ENCODE data around the gene KMT2C. TPM values are rescaled to one million over a fixed set of nuclear protein-coding genes. Genes with fewer than 3 reads are reported as not detected.
A peak's percentile ranks its signal among the peaks of the same experiment; 100 is the strongest.

The KMT2C gene
- total and polyA plus RNA-seq, 9 donors, result 15.5 to 40.6 (median 33.2) TPM

GRCh38 chr7:152341914-152342236 lies 93.9 kb downstream of the KMT2C start:
- Histone ChIP-seq H3K4me1 (ENCODE audit: control insufficient read depth, insufficient read depth, low read length) (peaks cover 2% of the 10 kb centered on the region), H3K36me3 (ENCODE audit: control insufficient read depth, insufficient read depth, low read length) (peaks cover 3% of the 10 kb centered on the region), H3K9me3 (replicated peaks; ENCODE audit: control insufficient read depth, low read depth, low read length) (peaks cover under 1% of the 10 kb centered on the region), H3K27me3 (ENCODE audit: control insufficient read depth, insufficient read depth, low read length) (no peaks in the 10 kb centered on the region), H3K27ac (ENCODE audit: low read length) (no peak overlapping the region), H3K4me3 (ENCODE audit: low read length) (no peak overlapping the region)
- DNase-seq, result no peak
- no CpG with 5 or more reads among the region's 2 CpGs for WGBS (ENCODE audit: insufficient coverage)

- no CpG with 5 or more reads among the region's 2 CpGs for WGBS (ENCODE audit: insufficient coverage)
- H3K36me3 ChIP-seq (ENCODE audit: control insufficient read depth, insufficient read depth, low read length), result peaks cover 2% of the 10 kb centered on the region
- peak; percentile 68 for DNase-seq
- no peaks in the 10 kb centered on the region for H3K9me3 ChIP-seq (replicated peaks; ENCODE audit: control insufficient read depth, low read depth, low read length)
- no peak overlapping the region for H3K4me3 ChIP-seq (ENCODE audit: low read length)
- H3K27ac ChIP-seq (ENCODE audit: low read length), result no peak overlapping the region
- H3K4me1 ChIP-seq (ENCODE audit: control insufficient read depth, insufficient read depth, low read length), result peaks cover 2% of the 10 kb centered on the region
- no peaks in the 10 kb centered on the region for H3K27me3 ChIP-seq (ENCODE audit: control insufficient read depth, insufficient read depth, low read length)
These were observed 94.5 kb downstream of the KMT2C start for GRCh38 chr7:152341039-152341913.

GRCh38 chr7:152340161-152340560 lies 95.6 kb downstream of the KMT2C start:
- Histone ChIP-seq H3K9me3 (replicated peaks; ENCODE audit: control insufficient read depth, low read depth, low read length) (no peaks in the 10 kb centered on the region), H3K4me3 (ENCODE audit: low read length) (no peak overlapping the region), H3K4me1 (ENCODE audit: control insufficient read depth, insufficient read depth, low read length) (peaks cover 2% of the 10 kb centered on the region), H3K27me3 (ENCODE audit: control insufficient read depth, insufficient read depth, low read length) (no peaks in the 10 kb centered on the region), H3K36me3 (ENCODE audit: control insufficient read depth, insufficient read depth, low read length) (peaks cover 2% of the 10 kb centered on the region), H3K27ac (ENCODE audit: low read length) (no peak overlapping the region)
- no peak for DNase-seq
- WGBS (ENCODE audit: insufficient coverage), result no CpG with 5 or more reads among the region's 1 CpG

- H3K9me3 ChIP-seq (replicated peaks; ENCODE audit: control insufficient read depth, low read depth, low read length), result no peaks in the 10 kb centered on the region
- H3K36me3 ChIP-seq (ENCODE audit: control insufficient read depth, insufficient read depth, low read length), result no peaks in the 10 kb centered on the region
- no CpG with 5 or more reads among the region's 2 CpGs for WGBS (ENCODE audit: insufficient coverage)
- no peak overlapping the region for H3K27ac ChIP-seq (ENCODE audit: low read length)
- no peaks in the 10 kb centered on the region for H3K27me3 ChIP-seq (ENCODE audit: control insufficient read depth, insufficient read depth, low read length)
- no peak overlapping the region for H3K4me3 ChIP-seq (ENCODE audit: low read length)
- no peak for DNase-seq
- peaks cover 2% of the 10 kb centered on the region for H3K4me1 ChIP-seq (ENCODE audit: control insufficient read depth, insufficient read depth, low read length)
These were observed 97.2 kb downstream of the KMT2C start for GRCh38 chr7:152338561-152338960.

- peaks cover 2% of the 10 kb centered on the region for H3K4me1 ChIP-seq (ENCODE audit: control insufficient read depth, insufficient read depth, low read length)
- H3K27me3 ChIP-seq (ENCODE audit: control insufficient read depth, insufficient read depth, low read length), result no peaks in the 10 kb centered on the region
- no peaks in the 10 kb centered on the region for H3K9me3 ChIP-seq (replicated peaks; ENCODE audit: control insufficient read depth, low read depth, low read length)
- H3K4me3 ChIP-seq (ENCODE audit: low read length), result no peak overlapping the region
- WGBS (ENCODE audit: insufficient coverage), result 50% methylated on average over 2 of the region's 4 CpGs
- H3K36me3 ChIP-seq (ENCODE audit: control insufficient read depth, insufficient read depth, low read length), result no peaks in the 10 kb centered on the region
- H3K27ac ChIP-seq (ENCODE audit: low read length), result no peak overlapping the region
- DNase-seq, result peak; percentile 55
These were observed 98.9 kb downstream of the KMT2C start for GRCh38 chr7:152336754-152337368.

- no CpG with 5 or more reads among the region's 2 CpGs for WGBS (ENCODE audit: insufficient coverage)
- no peaks in the 10 kb centered on the region for H3K27me3 ChIP-seq (ENCODE audit: control insufficient read depth, insufficient read depth, low read length)
- H3K36me3 ChIP-seq (ENCODE audit: control insufficient read depth, insufficient read depth, low read length), result no peaks in the 10 kb centered on the region
- no peak overlapping the region for H3K27ac ChIP-seq (ENCODE audit: low read length)
- DNase-seq, result peak; percentile 16
- no peaks in the 10 kb centered on the region for H3K9me3 ChIP-seq (replicated peaks; ENCODE audit: control insufficient read depth, low read depth, low read length)
- H3K4me1 ChIP-seq (ENCODE audit: control insufficient read depth, insufficient read depth, low read length), result no peaks in the 10 kb centered on the region
- no peak overlapping the region for H3K4me3 ChIP-seq (ENCODE audit: low read length)
These were observed 99.8 kb downstream of the KMT2C start for GRCh38 chr7:152335900-152336571.

GRCh38 chr7:152333134-152333533 lies 102.7 kb downstream of the KMT2C start:
- H3K4me1 ChIP-seq (ENCODE audit: control insufficient read depth, insufficient read depth, low read length), result no peaks in the 10 kb centered on the region
- no CpG with 5 or more reads among the region's 2 CpGs for WGBS (ENCODE audit: insufficient coverage)
- no peaks in the 10 kb centered on the region for H3K27me3 ChIP-seq (ENCODE audit: control insufficient read depth, insufficient read depth, low read length)
- peaks cover 12% of the 10 kb centered on the region for H3K36me3 ChIP-seq (ENCODE audit: control insufficient read depth, insufficient read depth, low read length)
- no peak overlapping the region for H3K27ac ChIP-seq (ENCODE audit: low read length)
- no peak for DNase-seq
- no peak overlapping the region for H3K4me3 ChIP-seq (ENCODE audit: low read length)
- no peaks in the 10 kb centered on the region for H3K9me3 ChIP-seq (replicated peaks; ENCODE audit: control insufficient read depth, low read depth, low read length)

- Histone ChIP-seq H3K4me3 (ENCODE audit: low read length) (no peak overlapping the region), H3K27me3 (ENCODE audit: control insufficient read depth, insufficient read depth, low read length) (no peaks in the 10 kb centered on the region), H3K4me1 (ENCODE audit: control insufficient read depth, insufficient read depth, low read length) (no peaks in the 10 kb centered on the region), H3K9me3 (replicated peaks; ENCODE audit: control insufficient read depth, low read depth, low read length) (no peaks in the 10 kb centered on the region), H3K27ac (ENCODE audit: low read length) (no peak overlapping the region), H3K36me3 (ENCODE audit: control insufficient read depth, insufficient read depth, low read length) (peaks cover 16% of the 10 kb centered on the region)
- no CpG with 5 or more reads among the region's 2 CpGs for WGBS (ENCODE audit: insufficient coverage)
- no peak for DNase-seq
These were observed 105.0 kb downstream of the KMT2C start for GRCh38 chr7:152330827-152331226.

GRCh38 chr7:152329469-152329868 lies 106.3 kb downstream of the KMT2C start:
- Histone ChIP-seq H3K36me3 (ENCODE audit: control insufficient read depth, insufficient read depth, low read length) (peaks cover 16% of the 10 kb centered on the region), H3K27me3 (ENCODE audit: control insufficient read depth, insufficient read depth, low read length) (no peaks in the 10 kb centered on the region), H3K4me3 (ENCODE audit: low read length) (no peak overlapping the region), H3K27ac (ENCODE audit: low read length) (no peak overlapping the region), H3K9me3 (replicated peaks; ENCODE audit: control insufficient read depth, low read depth, low read length) (no peaks in the 10 kb centered on the region), H3K4me1 (ENCODE audit: control insufficient read depth, insufficient read depth, low read length) (no peaks in the 10 kb centered on the region)
- 84% methylated on average over 1 of the region's 2 CpGs for WGBS (ENCODE audit: insufficient coverage)
- DNase-seq, result no peak

GRCh38 chr7:152328234-152328633 lies 107.6 kb downstream of the KMT2C start:
- H3K27me3 ChIP-seq (ENCODE audit: control insufficient read depth, insufficient read depth, low read length), result no peaks in the 10 kb centered on the region
- no peak for DNase-seq
- no CpG with 5 or more reads among the region's 1 CpG for WGBS (ENCODE audit: insufficient coverage)
- peaks cover 17% of the 10 kb centered on the region for H3K36me3 ChIP-seq (ENCODE audit: control insufficient read depth, insufficient read depth, low read length)
- peaks cover under 1% of the 10 kb centered on the region for H3K9me3 ChIP-seq (replicated peaks; ENCODE audit: control insufficient read depth, low read depth, low read length)
- no peak overlapping the region for H3K27ac ChIP-seq (ENCODE audit: low read length)
- no peaks in the 10 kb centered on the region for H3K4me1 ChIP-seq (ENCODE audit: control insufficient read depth, insufficient read depth, low read length)
- H3K4me3 ChIP-seq (ENCODE audit: low read length), result no peak overlapping the region

Measured in muscle of leg (tissue), 11 donors.